HepG2 (cell line): ENCODE measurements around the gene PPP2R2D. TPM values are rescaled to one million over a fixed set of nuclear protein-coding genes. Genes with fewer than 3 reads are reported as not detected.

Experiments used
- ATAC-seq: fragments of 200-7000 bp; cut with Tn5 transposase; 3 replicates; pipeline ENCODE4 v1.9.1; 2020; ENCODE audit warnings: mild to moderate bottlenecking, moderate library complexity
- BruUV-seq: library from RNA; stranded (reverse); fragments of 400-500 nt; replicated peaks from 2 replicates; lab custom pipeline; 2021; lab: Mats Ljungman, UMichigan
- CTCF ChIA-PET: fragments of 300-600 bp; formaldehyde crosslinking; extraction: SDS; loops from one replicate; lab custom pipeline; 2021; ENCODE audit warnings: low total read pairs, inconsistent platforms, low intra/inter-chr PET ratio; lab: Yijun Ruan, JAX
- POLR2A ChIA-PET: fragments of 350-600 bp; sonication (Branson Sonifier 250); formaldehyde crosslinking; loops from one replicate; lab custom pipeline; 2020; ENCODE audit warnings: antibody characterized with exemption, inconsistent platforms; lab: Yijun Ruan, JAX
- DNase-seq: peaks from one replicate; pipeline ENCODE4 v3.0.0-alpha.2; 2015; ENCODE audit warnings: low spot score
- FAIRE-seq: peaks from 3 replicates; lab custom pipeline; 2011; peaks lifted over from hg19 to GRCh38; lab: Jason Lieb, UNC
- H2AFZ ChIP-seq: one replicate; pipeline ENCODE4 v1.6.1; 2011; ENCODE audit warnings: low read length, inconsistent platforms
- H3K27ac ChIP-seq: fragments of 300-600 bp; 3 replicates; pipeline ENCODE4 v1.8.0; 2011; ENCODE audit warnings: mixed run types, mild to moderate bottlenecking, mixed read lengths, low read length, inconsistent platforms; ENCODE audit not compliant: insufficient read depth; ENCODE audit errors: extremely low read length
- H3K27me3 ChIP-seq, 2 experiments: fragments of 200-600 bp in 1 of 2; 2 replicates in 1 of 2; 3 replicates in 1 of 2; pipeline versions ENCODE4 v1.6.0 to v1.8.0; 2011; ENCODE audit warnings: low read length in 2 of 2, mild to moderate bottlenecking in 2 of 2, moderate library complexity in 2 of 2, inconsistent platforms in 1 of 2; ENCODE audit not compliant: insufficient read depth in 2 of 2, control insufficient read depth in 1 of 2
- H3K36me3 ChIP-seq, 2 experiments: fragments of 200-600 bp in 1 of 2; replicated peaks in 1 of 2; 2 replicates in 1 of 2; 3 replicates in 1 of 2; pipeline versions ENCODE4 v1.5.1 to v1.8.0; 2011; ENCODE audit warnings: low read length in 2 of 2, inconsistent platforms in 1 of 2; ENCODE audit not compliant: insufficient read depth in 2 of 2, control insufficient read depth in 1 of 2
- H3K4me1 ChIP-seq: 2 replicates; pipeline ENCODE4 v1.5.1; 2012; ENCODE audit warnings: low read length, inconsistent platforms; ENCODE audit not compliant: insufficient read depth
- H3K4me2 ChIP-seq: 2 replicates; pipeline ENCODE4 v1.6.0; 2011; ENCODE audit warnings: low read depth, low read length, inconsistent platforms
- H3K4me3 ChIP-seq, 3 experiments: fragments of 200-600 bp in 1 of 3; sonication (generic), shearing (Covaris generic) in 1 of 3; replicated peaks in 1 of 3; 2 replicates each; pipeline ENCODE4 v1.5.1; 2011 to 2016; ENCODE audit warnings: low read length in 3 of 3, inconsistent platforms in 2 of 3, low read depth in 2 of 3, mild to moderate bottlenecking in 2 of 3, control low read depth in 1 of 3, mixed read lengths in 1 of 3; ENCODE audit not compliant: insufficient read depth in 1 of 3
- H3K79me2 ChIP-seq: one replicate; pipeline ENCODE4 v1.6.1; 2011; ENCODE audit warnings: low read length, inconsistent platforms; ENCODE audit not compliant: insufficient read depth
- H3K9ac ChIP-seq: 2 replicates; pipeline ENCODE4 v1.6.0; 2011; ENCODE audit warnings: mild to moderate bottlenecking, low read depth, low read length, inconsistent platforms; ENCODE audit not compliant: insufficient read depth
- H3K9me3 ChIP-seq: 2 replicates; pipeline ENCODE4 v1.5.1; 2012; ENCODE audit warnings: mild to moderate bottlenecking, low read length
- H4K20me1 ChIP-seq: 2 replicates; pipeline ENCODE4 v1.6.0; 2011; ENCODE audit warnings: inconsistent platforms, mild to moderate bottlenecking, low read length, moderate library complexity; ENCODE audit not compliant: insufficient read depth
- HDAC2 ChIP-seq: sonication (generic); formaldehyde crosslinking; IDR thresholded peaks from 2 replicates; pipeline ENCODE4 v1.4.0; 2020; ENCODE audit warnings: missing genetic modification reagents
- ZNF121 ChIP-seq: sonication (generic); formaldehyde crosslinking; IDR thresholded peaks from 2 replicates; pipeline ENCODE4 v1.5.0; 2020; ENCODE audit warnings: mild to moderate bottlenecking, missing genetic modification reagents
- ZNF776 ChIP-seq: sonication (generic); formaldehyde crosslinking; IDR thresholded peaks from 2 replicates; pipeline ENCODE4 v1.4.0; 2020; ENCODE audit warnings: mild to moderate bottlenecking, missing genetic modification reagents
- WGBS: methylation state at CpG from one replicate; pipeline ENCODE4 v1.1.6; 2017; ENCODE audit warnings: low lambda C conversion rate; 5-methylcytosine and 5-hydroxymethylcytosine counted together
- in situ Hi-C: cut with HindIII; loops from 2 replicates; pipeline ENCODE4 v1.10.0; 2017; ENCODE audit warnings: low pct_unique_long_range_greater_than_20kb; ENCODE audit not compliant: extremely low pct_ligation_motif_present
- intact Hi-C: fragments of 100-400 bp; cut with micrococcal nuclease; formaldehyde crosslinking; loops from one replicate; pipeline ENCODE4 v1.10.0; 2022; ENCODE audit not compliant: unreplicated experiment
- polyA plus RNA-seq, 8 experiments: library from polyadenylated mRNA; depleted of rRNA in 3 of 8; stranded (reverse) in 7 of 8; unstranded in 1 of 8; fragments of >200 nt; fragmentation: Illumina TruSeq in 4 of 8; extraction: Trizol in 4 of 8; gene quantifications; 2 replicates each; pipeline versions ENCODE4 v1.2.1 to v1.2.3, GENCODE V29; 2011 to 2016; ENCODE audit warnings: low read depth in 4 of 8, missing spikeins in 1 of 8, mixed read lengths in 1 of 8; ENCODE audit not compliant: insufficient read depth in 1 of 8
- total RNA-seq, 5 experiments: library from RNA; depleted of rRNA; stranded (reverse); fragments of >200 nt; fragmentation: Illumina TruSeq; extraction: Trizol; gene quantifications; 2 replicates each; pipeline ENCODE4 v1.2.3, GENCODE V29; 2016; ENCODE audit warnings: low read depth in 1 of 5
- TF ChIP-seq, protein P1 (sequence below): IDR thresholded peaks from 2 replicates; pipeline ENCODE4 v1.6.1; 2016; ENCODE audit warnings: mild to moderate bottlenecking
- TF ChIP-seq, protein P2 (sequence below): sonication (generic); formaldehyde crosslinking; IDR thresholded peaks from 2 replicates; pipeline ENCODE4 v1.8.0; 2022; ENCODE audit warnings: mild to moderate bottlenecking, missing genetic modification reagents, moderate library complexity
- TF ChIP-seq, protein P3 (sequence below): sonication (generic); formaldehyde crosslinking; IDR thresholded peaks from 2 replicates; pipeline ENCODE4 v1.5.0; 2020; ENCODE audit warnings: mild to moderate bottlenecking, missing genetic modification reagents
- TF ChIP-seq, protein P4 (sequence below): sonication (generic); formaldehyde crosslinking; IDR thresholded peaks from 2 replicates; pipeline ENCODE4; 2020; ENCODE audit warnings: missing genetic modification reagents, mild to moderate bottlenecking, borderline replicate concordance
- TF ChIP-seq, protein P5 (sequence below): sonication (generic); formaldehyde crosslinking; IDR thresholded peaks from 2 replicates; pipeline ENCODE4 v1.5.0; 2020; ENCODE audit warnings: mild to moderate bottlenecking, missing genetic modification reagents
- TF ChIP-seq, protein P6 (sequence below): sonication (generic); formaldehyde crosslinking; IDR thresholded peaks from 2 replicates; pipeline ENCODE4 v1.4.0; 2020; ENCODE audit warnings: mild to moderate bottlenecking, missing genetic modification reagents, borderline replicate concordance
- TF ChIP-seq, protein P7 (sequence below): sonication (generic); formaldehyde crosslinking; IDR thresholded peaks from 2 replicates; pipeline ENCODE4 v1.4.0; 2020; ENCODE audit warnings: missing genetic modification reagents, borderline replicate concordance

PPP2R2D gene
- total and polyA plus RNA-seq, 2 of the 13 experiments (the other 11 are each of a cell fraction or from before 2014, with no cell fraction given): 32.7 to 33.2 TPM

DNA sequence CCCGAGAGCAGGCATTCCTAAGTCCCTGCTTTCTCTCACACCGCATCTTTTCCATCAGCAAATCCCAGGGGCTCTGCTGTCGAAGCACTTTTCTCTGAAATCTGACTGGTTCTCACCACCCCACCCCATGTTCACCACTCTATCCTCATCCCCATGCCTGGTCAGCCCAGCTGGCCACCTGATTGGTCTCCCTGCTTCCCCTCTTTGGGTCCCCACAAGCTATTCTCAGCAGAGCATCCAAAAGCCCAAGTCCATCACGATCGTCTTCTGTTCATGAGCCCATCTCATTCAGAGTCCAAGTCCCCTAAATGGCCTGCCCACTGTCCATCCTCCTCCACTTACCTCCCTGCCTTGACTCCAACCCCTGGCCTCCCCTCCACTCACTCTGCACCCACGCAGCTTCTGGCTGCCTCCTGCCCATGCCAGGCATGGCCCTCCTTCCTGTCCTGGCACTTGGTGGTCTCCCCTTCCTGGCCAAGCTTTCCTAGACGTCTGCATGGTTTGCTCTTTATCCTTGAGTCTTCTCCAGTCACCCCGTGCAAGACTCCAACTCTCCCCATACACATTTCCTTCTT lies 1.6 kb upstream of the PPP2R2D start:
- in situ Hi-C loops (loop anchor here (10.0 to 25.0 kb wide), 2 partner anchors 246 to 1712 kb away; no protein-coding TSS in a partner anchor), intact Hi-C loops (no loop called here)
- H2AFZ ChIP-seq: no peak overlapping the region
- no peaks in the 10 kb centered on the region for H3K36me3 ChIP-seq
- no peaks in the 10 kb centered on the region for H3K9me3 ChIP-seq
- no peak overlapping the region for H3K9ac ChIP-seq
- peaks cover 2 to 16% of the 10 kb centered on the region in 2 experiments; a peak in 3 of 5 replicates for H3K27me3 ChIP-seq
- CTCF ChIA-PET: no interaction called here
- POLR2A ChIA-PET: interaction anchor here (3.1 kb wide), 1 partner anchor 81 kb away, joined by 17 read pairs; the partner anchor contains the start of gene BNIP3
- peaks cover 22% of the 10 kb centered on the region for H4K20me1 ChIP-seq
- H3K27ac ChIP-seq: no peak overlapping the region
- DNase-seq: no peak
- H3K79me2 ChIP-seq: peaks cover 27% of the 10 kb centered on the region
- no TSS peak for BruUV-seq
- ATAC-seq: no peak
- WGBS: 42% methylated on average over 8 of the region's 8 CpGs
- H3K4me1 ChIP-seq: peaks cover 59% of the 10 kb centered on the region
- no peak overlapping the region; a peak in 1 of 6 replicates for H3K4me3 ChIP-seq
- H3K4me2 ChIP-seq: peak overlapping the region; percentile 99
- FAIRE-seq: no peak
- no peak for TF ChIP-seq ZNF776 (CRISPR knock-in tag)
- no peak for TF ChIP-seq ZNF121 (CRISPR knock-in tag)
- TF ChIP-seq, protein P1, sequence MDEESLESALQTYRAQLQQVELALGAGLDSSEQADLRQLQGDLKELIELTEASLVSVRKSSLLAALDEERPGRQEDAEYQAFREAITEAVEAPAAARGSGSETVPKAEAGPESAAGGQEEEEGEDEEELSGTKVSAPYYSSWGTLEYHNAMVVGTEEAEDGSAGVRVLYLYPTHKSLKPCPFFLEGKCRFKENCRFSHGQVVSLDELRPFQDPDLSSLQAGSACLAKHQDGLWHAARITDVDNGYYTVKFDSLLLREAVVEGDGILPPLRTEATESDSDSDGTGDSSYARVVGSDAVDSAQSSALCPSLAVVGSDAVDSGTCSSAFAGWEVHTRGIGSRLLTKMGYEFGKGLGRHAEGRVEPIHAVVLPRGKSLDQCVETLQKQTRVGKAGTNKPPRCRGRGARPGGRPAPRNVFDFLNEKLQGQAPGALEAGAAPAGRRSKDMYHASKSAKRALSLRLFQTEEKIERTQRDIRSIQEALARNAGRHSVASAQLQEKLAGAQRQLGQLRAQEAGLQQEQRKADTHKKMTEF (CRISPR knock-in tag): no peak
- TF ChIP-seq, protein P2, sequence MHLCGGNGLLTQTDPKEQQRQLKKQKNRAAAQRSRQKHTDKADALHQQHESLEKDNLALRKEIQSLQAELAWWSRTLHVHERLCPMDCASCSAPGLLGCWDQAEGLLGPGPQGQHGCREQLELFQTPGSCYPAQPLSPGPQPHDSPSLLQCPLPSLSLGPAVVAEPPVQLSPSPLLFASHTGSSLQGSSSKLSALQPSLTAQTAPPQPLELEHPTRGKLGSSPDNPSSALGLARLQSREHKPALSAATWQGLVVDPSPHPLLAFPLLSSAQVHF (CRISPR knock-in tag): no peak
- TF ChIP-seq, protein P3, sequence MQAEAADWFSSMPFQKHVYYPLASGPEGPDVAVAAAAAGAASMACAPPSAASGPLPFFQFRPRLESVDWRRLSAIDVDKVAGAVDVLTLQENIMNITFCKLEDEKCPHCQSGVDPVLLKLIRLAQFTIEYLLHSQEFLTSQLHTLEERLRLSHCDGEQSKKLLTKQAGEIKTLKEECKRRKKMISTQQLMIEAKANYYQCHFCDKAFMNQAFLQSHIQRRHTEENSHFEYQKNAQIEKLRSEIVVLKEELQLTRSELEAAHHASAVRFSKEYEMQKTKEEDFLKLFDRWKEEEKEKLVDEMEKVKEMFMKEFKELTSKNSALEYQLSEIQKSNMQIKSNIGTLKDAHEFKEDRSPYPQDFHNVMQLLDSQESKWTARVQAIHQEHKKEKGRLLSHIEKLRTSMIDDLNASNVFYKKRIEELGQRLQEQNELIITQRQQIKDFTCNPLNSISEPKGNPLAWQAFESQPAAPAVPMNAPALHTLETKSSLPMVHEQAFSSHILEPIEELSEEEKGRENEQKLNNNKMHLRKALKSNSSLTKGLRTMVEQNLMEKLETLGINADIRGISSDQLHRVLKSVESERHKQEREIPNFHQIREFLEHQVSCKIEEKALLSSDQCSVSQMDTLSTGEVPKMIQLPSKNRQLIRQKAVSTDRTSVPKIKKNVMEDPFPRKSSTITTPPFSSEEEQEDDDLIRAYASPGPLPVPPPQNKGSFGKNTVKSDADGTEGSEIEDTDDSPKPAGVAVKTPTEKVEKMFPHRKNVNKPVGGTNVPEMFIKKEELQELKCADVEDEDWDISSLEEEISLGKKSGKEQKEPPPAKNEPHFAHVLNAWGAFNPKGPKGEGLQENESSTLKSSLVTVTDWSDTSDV: no peak
- TF ChIP-seq, protein P4, sequence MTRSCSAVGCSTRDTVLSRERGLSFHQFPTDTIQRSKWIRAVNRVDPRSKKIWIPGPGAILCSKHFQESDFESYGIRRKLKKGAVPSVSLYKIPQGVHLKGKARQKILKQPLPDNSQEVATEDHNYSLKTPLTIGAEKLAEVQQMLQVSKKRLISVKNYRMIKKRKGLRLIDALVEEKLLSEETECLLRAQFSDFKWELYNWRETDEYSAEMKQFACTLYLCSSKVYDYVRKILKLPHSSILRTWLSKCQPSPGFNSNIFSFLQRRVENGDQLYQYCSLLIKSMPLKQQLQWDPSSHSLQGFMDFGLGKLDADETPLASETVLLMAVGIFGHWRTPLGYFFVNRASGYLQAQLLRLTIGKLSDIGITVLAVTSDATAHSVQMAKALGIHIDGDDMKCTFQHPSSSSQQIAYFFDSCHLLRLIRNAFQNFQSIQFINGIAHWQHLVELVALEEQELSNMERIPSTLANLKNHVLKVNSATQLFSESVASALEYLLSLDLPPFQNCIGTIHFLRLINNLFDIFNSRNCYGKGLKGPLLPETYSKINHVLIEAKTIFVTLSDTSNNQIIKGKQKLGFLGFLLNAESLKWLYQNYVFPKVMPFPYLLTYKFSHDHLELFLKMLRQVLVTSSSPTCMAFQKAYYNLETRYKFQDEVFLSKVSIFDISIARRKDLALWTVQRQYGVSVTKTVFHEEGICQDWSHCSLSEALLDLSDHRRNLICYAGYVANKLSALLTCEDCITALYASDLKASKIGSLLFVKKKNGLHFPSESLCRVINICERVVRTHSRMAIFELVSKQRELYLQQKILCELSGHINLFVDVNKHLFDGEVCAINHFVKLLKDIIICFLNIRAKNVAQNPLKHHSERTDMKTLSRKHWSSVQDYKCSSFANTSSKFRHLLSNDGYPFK (CRISPR knock-in tag): no peak
- TF ChIP-seq, protein P5, sequence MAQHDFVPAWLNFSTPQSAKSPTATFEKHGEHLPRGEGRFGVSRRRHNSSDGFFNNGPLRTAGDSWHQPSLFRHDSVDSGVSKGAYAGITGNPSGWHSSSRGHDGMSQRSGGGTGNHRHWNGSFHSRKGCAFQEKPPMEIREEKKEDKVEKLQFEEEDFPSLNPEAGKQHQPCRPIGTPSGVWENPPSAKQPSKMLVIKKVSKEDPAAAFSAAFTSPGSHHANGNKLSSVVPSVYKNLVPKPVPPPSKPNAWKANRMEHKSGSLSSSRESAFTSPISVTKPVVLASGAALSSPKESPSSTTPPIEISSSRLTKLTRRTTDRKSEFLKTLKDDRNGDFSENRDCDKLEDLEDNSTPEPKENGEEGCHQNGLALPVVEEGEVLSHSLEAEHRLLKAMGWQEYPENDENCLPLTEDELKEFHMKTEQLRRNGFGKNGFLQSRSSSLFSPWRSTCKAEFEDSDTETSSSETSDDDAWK: no peak
- TF ChIP-seq, protein P6, sequence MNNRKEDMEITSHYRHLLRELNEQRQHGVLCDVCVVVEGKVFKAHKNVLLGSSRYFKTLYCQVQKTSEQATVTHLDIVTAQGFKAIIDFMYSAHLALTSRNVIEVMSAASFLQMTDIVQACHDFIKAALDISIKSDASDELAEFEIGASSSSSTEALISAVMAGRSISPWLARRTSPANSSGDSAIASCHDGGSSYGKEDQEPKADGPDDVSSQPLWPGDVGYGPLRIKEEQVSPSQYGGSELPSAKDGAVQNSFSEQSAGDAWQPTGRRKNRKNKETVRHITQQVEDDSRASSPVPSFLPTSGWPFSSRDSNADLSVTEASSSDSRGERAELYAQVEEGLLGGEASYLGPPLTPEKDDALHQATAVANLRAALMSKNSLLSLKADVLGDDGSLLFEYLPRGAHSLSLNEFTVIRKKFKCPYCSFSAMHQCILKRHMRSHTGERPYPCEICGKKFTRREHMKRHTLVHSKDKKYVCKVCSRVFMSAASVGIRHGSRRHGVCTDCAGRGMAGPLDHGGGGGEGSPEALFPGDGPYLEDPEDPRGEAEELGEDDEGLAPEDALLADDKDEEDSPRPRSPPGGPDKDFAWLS: no peak
- TF ChIP-seq HDAC2 (CRISPR knock-in tag): no peak
- TF ChIP-seq, protein P7, sequence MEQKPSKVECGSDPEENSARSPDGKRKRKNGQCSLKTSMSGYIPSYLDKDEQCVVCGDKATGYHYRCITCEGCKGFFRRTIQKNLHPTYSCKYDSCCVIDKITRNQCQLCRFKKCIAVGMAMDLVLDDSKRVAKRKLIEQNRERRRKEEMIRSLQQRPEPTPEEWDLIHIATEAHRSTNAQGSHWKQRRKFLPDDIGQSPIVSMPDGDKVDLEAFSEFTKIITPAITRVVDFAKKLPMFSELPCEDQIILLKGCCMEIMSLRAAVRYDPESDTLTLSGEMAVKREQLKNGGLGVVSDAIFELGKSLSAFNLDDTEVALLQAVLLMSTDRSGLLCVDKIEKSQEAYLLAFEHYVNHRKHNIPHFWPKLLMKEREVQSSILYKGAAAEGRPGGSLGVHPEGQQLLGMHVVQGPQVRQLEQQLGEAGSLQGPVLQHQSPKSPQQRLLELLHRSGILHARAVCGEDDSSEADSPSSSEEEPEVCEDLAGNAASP (CRISPR knock-in tag): no peak
